K562 (cell line): Measurements from ENCODE around the gene NEURL2. TPM values are rescaled to one million over a fixed set of nuclear protein-coding genes. Genes with fewer than 3 reads are reported as not detected.
A peak's percentile ranks its signal among the peaks of the same experiment; 100 is the strongest.

Experiments used
- CEBPB ChIP-seq: fragments of 450-650 bp; IDR thresholded peaks from 2 replicates; pipeline ENCODE4 v1.6.1; 2016; ENCODE audit warnings: missing genetic modification characterization, missing compliant biosample characterization
- EZH2 ChIP-seq: IDR thresholded peaks from 2 replicates; pipeline ENCODE4 v1.6.1; 2012; ENCODE audit warnings: low read depth, mild to moderate bottlenecking, inconsistent platforms, low read length, borderline replicate concordance
- FUS ChIP-seq: fragments of 200-400 bp; formaldehyde crosslinking; optimal IDR thresholded peaks from 2 replicates; pipeline ENCODE3; 2017; ENCODE audit warnings: low read depth, low read length
- NR3C1 ChIP-seq: sonication (generic); formaldehyde crosslinking; IDR thresholded peaks from 2 replicates; pipeline ENCODE4 v1.8.1; 2022; ENCODE audit warnings: missing genetic modification reagents
- PBX2 ChIP-seq, 2 experiments: IDR thresholded peaks in 1 of 2; conservative IDR thresholded peaks in 1 of 2; 2 replicates each; pipeline ENCODE4 v1.6.1; 2016; ENCODE audit warnings: low read depth in 2 of 2, mild to moderate bottlenecking in 1 of 2, missing compliant biosample characterization in 1 of 2, missing genetic modification characterization in 1 of 2, moderate library complexity in 1 of 2
- SLC30A9 ChIP-seq: fragments of 250-450 bp; sonication (Bioruptor Pico); IDR thresholded peaks from 2 replicates; pipeline ENCODE4 v1.8.0; 2022; ENCODE audit warnings: mild to moderate bottlenecking, moderate library complexity
- SRSF1 ChIP-seq: fragments of 200-400 bp; formaldehyde crosslinking; IDR thresholded peaks from 2 replicates; pipeline ENCODE4 v1.6.1; 2017; ENCODE audit warnings: mild to moderate bottlenecking, low read depth, low read length, moderate library complexity
- TFAM ChIP-seq: fragments of 250-450 bp; sonication (Bioruptor Pico); conservative IDR thresholded peaks from 2 replicates; pipeline ENCODE4 v1.5.0; 2021; ENCODE audit warnings: mild to moderate bottlenecking, moderate library complexity
- ZNF324 ChIP-seq: fragments of 250-450 bp; sonication (Bioruptor Pico); IDR thresholded peaks from 2 replicates; pipeline ENCODE4 v1.4.0; 2020; ENCODE audit warnings: mild to moderate bottlenecking
- polyA plus RNA-seq, 8 experiments: library from polyadenylated mRNA; depleted of rRNA in 4 of 8; stranded (reverse) in 5 of 8; unstranded in 3 of 8; fragments of >200 nt; fragmentation: Nextera tagmentation in 2 of 8; fragmentation: Illumina TruSeq in 1 of 8; extraction: Ambion mirVana in 2 of 8; extraction: Trizol in 1 of 8; gene quantifications; 2 replicates each; pipeline versions ENCODE4 v1.2.1 to v1.2.3, GENCODE V29; 2011 to 2014; ENCODE audit warnings: inconsistent platforms in 1 of 8, missing spikeins in 1 of 8
- total RNA-seq, 7 experiments: library from RNA; depleted of rRNA in 6 of 7; stranded (reverse); fragments of >200 nt in 6 of 7; fragmentation: Illumina TruSeq in 2 of 7; extraction: Trizol in 2 of 7; gene quantifications; 2 replicates each; pipeline versions ENCODE4 v1.2.1 to v1.2.3, GENCODE V29; 2011 to 2021; ENCODE audit warnings: low replicate concordance in 1 of 7
- TF ChIP-seq, protein P1 (sequence below), 2 experiments: fragments of 450-650 bp; formaldehyde crosslinking in 1 of 2; IDR thresholded peaks; 2 replicates each; pipeline versions ENCODE4 v1.4.0 to v1.6.1; 2014 to 2020; ENCODE audit warnings: mild to moderate bottlenecking in 2 of 2, borderline replicate concordance in 1 of 2, low read depth in 1 of 2
- TF ChIP-seq, protein P2 (sequence below), 2 experiments: fragments of 150-350 bp in 1 of 2; IDR thresholded peaks; 2 replicates each; pipeline ENCODE4 v1.6.1; 2012 to 2016; ENCODE audit warnings: low read depth in 2 of 2, low read length in 2 of 2, mild to moderate bottlenecking in 1 of 2, moderate library complexity in 1 of 2

The NEURL2 gene
- total and polyA plus RNA-seq, 9 of the 15 experiments (the other 6 are each of a cell fraction or from before 2014, with no cell fraction given): 0.22 to 1.9 (median 0.50) TPM; not detected in 1

GRCh38 chr20:45880988-45881788 is 9.8 kb downstream of the NEURL2 start, which contains the start of gene ZSWIM1 (continued):
- peak; percentile 98 for TF ChIP-seq PBX2 (CRISPR knock-in tag; IDR thresholded peaks at IDR 0.05; ENCODE audit: low read depth)
- TF ChIP-seq PBX2 (tag; conservative IDR thresholded peaks at IDR 0.05; ENCODE audit: low read depth): peak; percentile 99
- no peak for TF ChIP-seq FUS
- TF ChIP-seq ZNF324 (CRISPR knock-in tag): no peak
- TF ChIP-seq, protein P1, sequence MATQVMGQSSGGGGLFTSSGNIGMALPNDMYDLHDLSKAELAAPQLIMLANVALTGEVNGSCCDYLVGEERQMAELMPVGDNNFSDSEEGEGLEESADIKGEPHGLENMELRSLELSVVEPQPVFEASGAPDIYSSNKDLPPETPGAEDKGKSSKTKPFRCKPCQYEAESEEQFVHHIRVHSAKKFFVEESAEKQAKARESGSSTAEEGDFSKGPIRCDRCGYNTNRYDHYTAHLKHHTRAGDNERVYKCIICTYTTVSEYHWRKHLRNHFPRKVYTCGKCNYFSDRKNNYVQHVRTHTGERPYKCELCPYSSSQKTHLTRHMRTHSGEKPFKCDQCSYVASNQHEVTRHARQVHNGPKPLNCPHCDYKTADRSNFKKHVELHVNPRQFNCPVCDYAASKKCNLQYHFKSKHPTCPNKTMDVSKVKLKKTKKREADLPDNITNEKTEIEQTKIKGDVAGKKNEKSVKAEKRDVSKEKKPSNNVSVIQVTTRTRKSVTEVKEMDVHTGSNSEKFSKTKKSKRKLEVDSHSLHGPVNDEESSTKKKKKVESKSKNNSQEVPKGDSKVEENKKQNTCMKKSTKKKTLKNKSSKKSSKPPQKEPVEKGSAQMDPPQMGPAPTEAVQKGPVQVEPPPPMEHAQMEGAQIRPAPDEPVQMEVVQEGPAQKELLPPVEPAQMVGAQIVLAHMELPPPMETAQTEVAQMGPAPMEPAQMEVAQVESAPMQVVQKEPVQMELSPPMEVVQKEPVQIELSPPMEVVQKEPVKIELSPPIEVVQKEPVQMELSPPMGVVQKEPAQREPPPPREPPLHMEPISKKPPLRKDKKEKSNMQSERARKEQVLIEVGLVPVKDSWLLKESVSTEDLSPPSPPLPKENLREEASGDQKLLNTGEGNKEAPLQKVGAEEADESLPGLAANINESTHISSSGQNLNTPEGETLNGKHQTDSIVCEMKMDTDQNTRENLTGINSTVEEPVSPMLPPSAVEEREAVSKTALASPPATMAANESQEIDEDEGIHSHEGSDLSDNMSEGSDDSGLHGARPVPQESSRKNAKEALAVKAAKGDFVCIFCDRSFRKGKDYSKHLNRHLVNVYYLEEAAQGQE (IDR thresholded peaks at IDR 0.05; ENCODE audit: borderline replicate concordance): peak; percentile 45
- TF ChIP-seq, protein P1 (CRISPR knock-in tag; IDR thresholded peaks at IDR 0.05; ENCODE audit: low read depth): peak; percentile 34; the same call in 1 of the 2 replicates
- TF ChIP-seq SLC30A9 (CRISPR knock-in tag): no peak
- TF ChIP-seq EZH2: no peak
- no peak for TF ChIP-seq TFAM (CRISPR knock-in tag)
- TF ChIP-seq SRSF1: no peak
- TF ChIP-seq, protein P2, sequence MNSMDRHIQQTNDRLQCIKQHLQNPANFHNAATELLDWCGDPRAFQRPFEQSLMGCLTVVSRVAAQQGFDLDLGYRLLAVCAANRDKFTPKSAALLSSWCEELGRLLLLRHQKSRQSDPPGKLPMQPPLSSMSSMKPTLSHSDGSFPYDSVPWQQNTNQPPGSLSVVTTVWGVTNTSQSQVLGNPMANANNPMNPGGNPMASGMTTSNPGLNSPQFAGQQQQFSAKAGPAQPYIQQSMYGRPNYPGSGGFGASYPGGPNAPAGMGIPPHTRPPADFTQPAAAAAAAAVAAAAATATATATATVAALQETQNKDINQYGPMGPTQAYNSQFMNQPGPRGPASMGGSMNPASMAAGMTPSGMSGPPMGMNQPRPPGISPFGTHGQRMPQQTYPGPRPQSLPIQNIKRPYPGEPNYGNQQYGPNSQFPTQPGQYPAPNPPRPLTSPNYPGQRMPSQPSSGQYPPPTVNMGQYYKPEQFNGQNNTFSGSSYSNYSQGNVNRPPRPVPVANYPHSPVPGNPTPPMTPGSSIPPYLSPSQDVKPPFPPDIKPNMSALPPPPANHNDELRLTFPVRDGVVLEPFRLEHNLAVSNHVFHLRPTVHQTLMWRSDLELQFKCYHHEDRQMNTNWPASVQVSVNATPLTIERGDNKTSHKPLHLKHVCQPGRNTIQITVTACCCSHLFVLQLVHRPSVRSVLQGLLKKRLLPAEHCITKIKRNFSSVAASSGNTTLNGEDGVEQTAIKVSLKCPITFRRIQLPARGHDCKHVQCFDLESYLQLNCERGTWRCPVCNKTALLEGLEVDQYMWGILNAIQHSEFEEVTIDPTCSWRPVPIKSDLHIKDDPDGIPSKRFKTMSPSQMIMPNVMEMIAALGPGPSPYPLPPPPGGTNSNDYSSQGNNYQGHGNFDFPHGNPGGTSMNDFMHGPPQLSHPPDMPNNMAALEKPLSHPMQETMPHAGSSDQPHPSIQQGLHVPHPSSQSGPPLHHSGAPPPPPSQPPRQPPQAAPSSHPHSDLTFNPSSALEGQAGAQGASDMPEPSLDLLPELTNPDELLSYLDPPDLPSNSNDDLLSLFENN (IDR thresholded peaks at IDR 0.05; ENCODE audit: low read depth in 2 of 2, low read length in 2 of 2): no peak
- no peak for TF ChIP-seq CEBPB (tag)
- TF ChIP-seq NR3C1: no peak
